Panc1 (cell line): ENCODE data around the gene HOPX. TPM values are rescaled to one million over a fixed set of nuclear protein-coding genes. Genes with fewer than 3 reads are reported as not detected.

Experiments
- ATAC-seq: fragments of 200-7000 bp; cut with Tn5 transposase; 2 replicates; pipeline ENCODE4 v1.9.1; 2020; ENCODE audit warnings: mild to moderate bottlenecking, moderate library complexity
- BruUV-seq: library from RNA; stranded (reverse); fragments of 400-500 nt; replicated peaks from 2 replicates; lab custom pipeline; 2021; lab: Mats Ljungman, UMichigan
- CTCF ChIA-PET: fragments of 300-600 bp; sonication (Branson Sonifier 250); formaldehyde crosslinking; loops from one replicate; lab custom pipeline; 2022; ENCODE audit warnings: antibody characterized with exemption; lab: Charles Lee
- POLR2A ChIA-PET: fragments of 300-600 bp; sonication (Branson Sonifier 250); formaldehyde crosslinking; loops from one replicate; lab custom pipeline; 2022; ENCODE audit warnings: antibody characterized with exemption; lab: Charles Lee
- DNase-seq: peaks from one replicate; pipeline ENCODE4 v3.0.0-alpha.2; 2010; ENCODE audit warnings: low read depth, low spot score
- H3K27ac ChIP-seq: 2 replicates; pipeline ENCODE4 v1.5.1; 2011; ENCODE audit warnings: mild to moderate bottlenecking, low read length, inconsistent platforms
- H3K27me3 ChIP-seq: fragments of 200-500 bp; sonication (Bioruptor generic); 2 replicates; pipeline ENCODE4 v1.6.0; 2014; ENCODE audit warnings: low read length, inconsistent platforms; ENCODE audit not compliant: control insufficient read depth, insufficient read depth
- H3K36me3 ChIP-seq: fragments of 200-500 bp; sonication (Bioruptor generic); 2 replicates; pipeline ENCODE4 v1.5.1; 2014; ENCODE audit warnings: inconsistent platforms, mild to moderate bottlenecking, low read length, moderate library complexity; ENCODE audit not compliant: control insufficient read depth, insufficient read depth
- H3K4me1 ChIP-seq: 2 replicates; pipeline ENCODE4 v1.5.1; 2011; ENCODE audit warnings: inconsistent platforms, mild to moderate bottlenecking, low read length, moderate library complexity; ENCODE audit not compliant: control insufficient read depth, insufficient read depth
- H3K4me3 ChIP-seq, 2 experiments: 2 replicates each; pipeline ENCODE4 v1.5.1; 2011 to 2012; ENCODE audit warnings: low read depth in 2 of 2, low read length in 2 of 2, mild to moderate bottlenecking in 2 of 2, inconsistent platforms in 1 of 2, moderate library complexity in 1 of 2
- H3K9me3 ChIP-seq: fragments of 200-500 bp; sonication (Bioruptor generic); 2 replicates; pipeline ENCODE4 v1.5.1; 2014; ENCODE audit warnings: low read depth, mild to moderate bottlenecking, inconsistent platforms, low read length, moderate library complexity; ENCODE audit not compliant: control insufficient read depth, insufficient read depth
- CTCF ChIP-seq: fragments of 450-650 bp; IDR thresholded peaks from 2 replicates; pipeline ENCODE4 v1.5.1; 2017; ENCODE audit warnings: mild to moderate bottlenecking
- POLR2AphosphoS5 ChIP-seq: IDR thresholded peaks from 2 replicates; pipeline ENCODE4 v1.6.1; 2012; ENCODE audit warnings: mild to moderate bottlenecking, low read depth, low read length, moderate library complexity
- REST ChIP-seq, 2 experiments: IDR thresholded peaks; 2 replicates each; pipeline ENCODE4 v1.6.1; 2011 to 2012; ENCODE audit warnings: low read depth in 2 of 2, control low read depth in 1 of 2, low read length in 1 of 2, mild to moderate bottlenecking in 1 of 2, moderate library complexity in 1 of 2; ENCODE audit not compliant: insufficient read depth in 1 of 2
- SIN3A ChIP-seq: IDR thresholded peaks from 2 replicates; pipeline ENCODE4 v1.6.1; 2012; ENCODE audit warnings: low read depth, mild to moderate bottlenecking, low read length, moderate library complexity, borderline replicate concordance; ENCODE audit not compliant: insufficient read depth
- TCF7L2 ChIP-seq: IDR thresholded peaks from 2 replicates; pipeline ENCODE4 v1.6.1; 2011; ENCODE audit warnings: mild to moderate bottlenecking, low read depth, low read length, inconsistent platforms
- in situ Hi-C: cut with HindIII; loops from 2 replicates; pipeline ENCODE4 v1.10.0; 2016; ENCODE audit warnings: low sequenced_read_pairs, low pct_unique_long_range_greater_than_20kb
- intact Hi-C: fragments of 100-400 bp; cut with micrococcal nuclease; formaldehyde crosslinking; loops from one replicate; pipeline ENCODE4 v1.10.0; 2022; ENCODE audit not compliant: unreplicated experiment
- total RNA-seq: library from RNA; stranded (reverse); gene quantifications from one replicate; pipeline ENCODE4 v1.2.1, GENCODE V29; 2021; ENCODE audit not compliant: unreplicated experiment

HOPX gene
- total RNA-seq, 1 experiment from 2014 or later, result not detected

- Histone ChIP-seq H3K36me3 (no peaks in the 10 kb centered on the region), H3K27ac (no peak overlapping the region), H3K4me3 (no peak overlapping the region), H3K27me3 (no peaks in the 10 kb centered on the region), H3K9me3 (no peaks in the 10 kb centered on the region), H3K4me1 (no peaks in the 10 kb centered on the region)
- in situ Hi-C loops, result no loop called here
- POLR2A ChIA-PET, result no interaction called here
- CTCF ChIA-PET, result no interaction called here
- TF ChIP-seq CTCF (no peak), POLR2AphosphoS5 (no peak), REST (IDR thresholded peaks at IDR 0.05; ENCODE audit: insufficient read depth in 1 of 2, low read depth in 2 of 2, low read length in 1 of 2) (no peak), SIN3A (no peak), TCF7L2 (no peak)
- intact Hi-C loops, result no loop called here
- no peak for DNase-seq
- ATAC-seq, result no peak
- BruUV-seq, result no TSS peak
These were observed 23.2 kb upstream of the HOPX start for GRCh38 chr4:56704089-56704871.

GRCh38 chr4:56703378-56703777 lies 22.3 kb upstream of the HOPX start:
- no peak for TF ChIP-seq SIN3A
- no peak for TF ChIP-seq CTCF
- no peak for TF ChIP-seq REST (IDR thresholded peaks at IDR 0.05; ENCODE audit: insufficient read depth in 1 of 2, low read depth in 2 of 2, low read length in 1 of 2)
- TF ChIP-seq TCF7L2, result no peak
- no peak for TF ChIP-seq POLR2AphosphoS5
- H3K4me1 ChIP-seq, result no peaks in the 10 kb centered on the region
- in situ Hi-C loops, result no loop called here
- H3K9me3 ChIP-seq, result no peaks in the 10 kb centered on the region
- H3K4me3 ChIP-seq, result no peak overlapping the region
- H3K27ac ChIP-seq, result no peak overlapping the region
- BruUV-seq, result no TSS peak
- ATAC-seq (no peak), DNase-seq (no peak)
- intact Hi-C loops, result no loop called here
- ChIA-PET POLR2A (no interaction called here), CTCF (no interaction called here)
- no peaks in the 10 kb centered on the region for H3K36me3 ChIP-seq
- H3K27me3 ChIP-seq, result no peaks in the 10 kb centered on the region
